MG63 (cell line): Measurements from ENCODE around the gene INVS. TPM values are rescaled to one million over a fixed set of nuclear protein-coding genes. Genes with fewer than 3 reads are reported as not detected.
A peak's percentile ranks its signal among the peaks of the same experiment; 100 is the strongest.
"Not testable (repeated sequence)": the region's sequence is repeated elsewhere in the genome, so short reads cannot be mapped to it uniquely, and the experiment has no call there.

ENCODE experiments used
- DNase-seq: peaks from one replicate; pipeline ENCODE4 v3.0.0-alpha.2; 2020
- H3K27me3 ChIP-seq: fragments of 250-450 bp; sonication (Bioruptor Pico); 2 replicates; pipeline ENCODE4 v1.5.1; 2020; ENCODE audit warnings: mild to moderate bottlenecking, moderate library complexity
- H3K36me3 ChIP-seq: fragments of 250-450 bp; sonication (Bioruptor Pico); 2 replicates; pipeline ENCODE4 v1.5.1; 2020; ENCODE audit warnings: mild to moderate bottlenecking, moderate library complexity
- H3K4me3 ChIP-seq: fragments of 250-450 bp; sonication (Bioruptor Pico); 2 replicates; pipeline ENCODE4 v1.5.1; 2020; ENCODE audit warnings: mild to moderate bottlenecking, moderate library complexity
- H3K9me3 ChIP-seq: fragments of 250-450 bp; sonication (Bioruptor Pico); 2 replicates; pipeline ENCODE4 v1.5.1; 2020; ENCODE audit warnings: mild to moderate bottlenecking, moderate library complexity
- total RNA-seq: library from RNA; depleted of rRNA; stranded (reverse); fragments of >200 nt; shearing (Covaris generic); gene quantifications from 2 replicates; pipeline ENCODE4 v1.2.3, GENCODE V29; 2014; ENCODE audit warnings: low replicate concordance

The INVS gene
- total RNA-seq, 1 experiment from 2014 or later: 14.0 TPM

DNA sequence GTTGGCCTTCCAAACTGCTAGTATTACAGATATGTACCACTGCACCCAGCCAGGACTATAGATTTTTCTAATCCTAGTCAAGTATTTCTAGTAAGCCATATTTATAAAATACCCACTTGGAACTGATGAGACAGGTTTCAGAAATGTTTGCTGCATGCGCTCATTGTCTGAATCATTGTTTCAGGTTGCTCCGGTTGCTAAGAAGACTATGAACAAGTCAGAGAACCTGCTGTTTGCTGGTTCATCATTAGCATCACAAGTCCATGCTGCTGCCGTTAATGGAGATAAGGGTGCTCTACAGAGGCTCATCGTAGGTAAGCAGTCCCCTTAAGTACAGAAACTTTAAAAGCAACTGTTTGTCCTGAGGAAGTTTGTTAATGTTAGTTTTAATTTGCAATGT is 5.3 kb downstream of the INVS start:
- H3K4me3 ChIP-seq: no peak overlapping the region
- no peaks in the 10 kb centered on the region for H3K9me3 ChIP-seq
- H3K27me3 ChIP-seq: no peaks in the 10 kb centered on the region
- peaks cover 40% of the 10 kb centered on the region for H3K36me3 ChIP-seq
- DNase-seq: no peak

DNA sequence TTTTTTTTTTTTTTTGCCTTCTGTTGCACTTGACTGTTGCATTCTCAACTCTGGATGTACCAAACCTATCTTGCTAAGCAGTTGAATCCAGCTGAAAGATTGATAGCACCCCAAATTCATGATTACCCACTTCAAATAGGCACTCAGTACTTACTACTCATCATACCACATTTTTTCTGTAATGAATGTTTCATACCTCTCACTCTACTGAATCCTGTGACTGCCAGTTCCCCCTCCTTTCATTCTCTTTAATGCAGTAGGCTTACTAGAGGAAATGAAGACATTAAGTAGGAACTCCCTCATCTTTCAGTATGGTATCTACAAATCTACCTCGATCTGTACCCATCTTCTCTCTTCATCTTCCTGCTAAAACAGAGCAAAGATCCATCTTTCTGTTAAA is 6.8 kb downstream of the INVS start:
- no peak for DNase-seq
- peaks cover 48% of the 10 kb centered on the region for H3K36me3 ChIP-seq
- no peak overlapping the region for H3K4me3 ChIP-seq
- no peaks in the 10 kb centered on the region for H3K27me3 ChIP-seq
- no peaks in the 10 kb centered on the region for H3K9me3 ChIP-seq

DNA sequence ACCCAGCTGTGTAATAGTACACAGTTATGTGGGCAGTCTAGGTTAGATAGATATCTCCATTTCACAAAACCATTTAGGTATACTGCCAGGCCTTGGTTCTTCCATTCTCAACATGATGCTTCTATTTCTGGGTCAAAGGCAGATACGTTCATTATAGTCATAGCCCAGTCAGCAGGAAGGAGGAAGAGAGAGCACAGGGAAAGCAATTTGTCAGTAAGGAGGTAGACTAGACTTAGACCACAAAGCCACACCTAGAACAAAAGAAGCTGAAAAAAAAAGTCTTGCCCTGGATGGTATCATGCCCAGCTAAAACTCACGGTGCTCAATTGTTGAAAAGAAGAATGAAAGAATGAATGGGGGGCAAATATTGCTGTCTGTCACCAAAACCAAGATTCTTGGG is 7.6 kb downstream of the INVS start:
- DNase-seq: no peak
- Histone ChIP-seq H3K9me3 (no peaks in the 10 kb centered on the region), H3K36me3 (peaks cover 46% of the 10 kb centered on the region), H3K4me3 (no peak overlapping the region), H3K27me3 (no peaks in the 10 kb centered on the region)

- Histone ChIP-seq H3K36me3 (peaks cover 54% of the 10 kb centered on the region), H3K4me3 (no peak overlapping the region), H3K9me3 (no peaks in the 10 kb centered on the region), H3K27me3 (no peaks in the 10 kb centered on the region)
- DNase-seq: no peak
These were observed 9.5 kb downstream of the INVS start for GRCh38 chr9:100108559-100108958.

- no peaks in the 10 kb centered on the region for H3K27me3 ChIP-seq
- DNase-seq: peak; percentile 92
- peaks cover 35% of the 10 kb centered on the region for H3K36me3 ChIP-seq
- H3K4me3 ChIP-seq: no peak overlapping the region
- H3K9me3 ChIP-seq: no peaks in the 10 kb centered on the region
These were observed 12.2 kb downstream of the INVS start for GRCh38 chr9:100111235-100111634.

DNA sequence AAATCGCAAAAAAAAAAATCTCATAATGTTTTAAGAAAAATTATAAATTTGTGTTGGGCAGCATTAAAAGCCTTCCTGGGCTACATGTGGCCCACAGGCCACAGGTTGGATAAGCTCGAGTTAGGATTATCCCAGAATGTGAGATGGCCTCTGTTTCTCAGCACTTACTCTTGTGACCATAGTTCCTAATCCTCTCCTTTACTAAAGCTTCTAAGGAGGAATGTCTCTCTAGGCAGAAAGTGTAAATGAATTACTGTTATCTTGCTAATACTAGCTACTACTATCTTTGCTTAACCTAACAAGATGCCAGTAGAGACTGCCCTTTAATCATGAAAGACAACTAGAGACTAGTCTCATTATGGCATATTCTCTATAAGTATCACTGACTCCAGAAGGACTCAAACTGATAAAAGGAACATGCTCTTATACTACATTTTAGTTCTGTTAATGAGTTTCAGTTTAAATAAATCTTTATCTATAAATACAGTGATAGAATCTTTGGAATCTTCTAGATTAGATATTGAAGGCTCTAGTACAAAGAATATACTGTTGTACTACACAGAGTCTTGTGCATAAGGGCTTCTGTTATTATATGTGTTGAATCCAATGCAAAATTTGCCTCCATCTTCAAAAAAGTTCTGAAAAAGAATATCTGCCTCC is 13.8 kb downstream of the INVS start:
- no peaks in the 10 kb centered on the region for H3K9me3 ChIP-seq
- no peak for DNase-seq
- H3K27me3 ChIP-seq: no peaks in the 10 kb centered on the region
- H3K4me3 ChIP-seq: no peak overlapping the region
- peaks cover 26% of the 10 kb centered on the region for H3K36me3 ChIP-seq

DNA sequence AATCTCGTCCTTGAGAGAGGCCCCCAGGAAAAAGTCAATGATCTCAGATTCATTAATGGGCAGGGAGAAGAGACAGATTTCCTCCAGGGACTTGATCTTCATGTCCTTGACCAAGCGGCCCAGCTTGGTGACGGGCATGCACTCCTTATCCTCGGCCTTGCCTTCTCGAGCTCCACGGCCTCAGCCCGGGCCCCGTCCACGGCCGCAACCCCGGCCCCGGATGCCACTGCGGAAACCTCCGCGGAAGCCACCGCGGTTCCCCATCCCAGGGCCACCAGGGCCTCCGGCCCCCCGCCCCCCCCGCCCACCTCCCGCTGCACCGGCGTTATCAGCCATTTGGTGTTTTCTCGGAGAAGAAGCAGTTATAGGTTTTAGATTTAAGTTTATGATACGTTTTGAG is 18.3 kb downstream of the INVS start:
- H3K27me3 ChIP-seq: no peaks in the 10 kb centered on the region
- H3K4me3 ChIP-seq: no peak overlapping the region
- H3K36me3 ChIP-seq: peaks cover 3% of the 10 kb centered on the region; the same call in 1 of the 2 replicates
- peaks cover 2% of the 10 kb centered on the region; the same call in 1 of the 2 replicates for H3K9me3 ChIP-seq
- DNase-seq: no peak

DNA sequence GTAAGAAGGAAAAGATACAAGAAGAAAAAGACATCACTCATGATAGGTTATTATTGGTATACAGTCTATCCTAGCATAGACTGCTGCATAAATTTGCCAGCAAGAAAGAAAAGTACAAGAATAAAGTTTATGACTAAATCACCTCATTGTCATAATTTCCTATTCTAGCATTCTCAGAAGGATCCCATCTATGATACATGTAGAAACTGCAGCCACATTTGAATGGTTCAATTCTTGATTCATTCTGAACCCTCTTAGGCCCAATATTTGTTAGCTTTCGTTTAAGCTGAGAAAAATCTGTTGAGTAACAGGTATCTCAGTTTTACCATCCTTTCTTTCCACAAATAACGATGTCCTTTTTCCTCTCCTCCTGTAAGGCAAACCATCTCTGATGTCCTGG is 21.2 kb downstream of the INVS start:
- Histone ChIP-seq H3K9me3 (peaks cover 5% of the 10 kb centered on the region; the same call in 1 of the 2 replicates), H3K4me3 (no peak overlapping the region), H3K27me3 (no peaks in the 10 kb centered on the region), H3K36me3 (peaks cover 9% of the 10 kb centered on the region; the same call in 1 of the 2 replicates)
- DNase-seq: no peak

- Histone ChIP-seq H3K4me3 (no peak overlapping the region), H3K9me3 (peaks cover 5% of the 10 kb centered on the region; the same call in 1 of the 2 replicates), H3K27me3 (no peaks in the 10 kb centered on the region), H3K36me3 (peaks cover 7% of the 10 kb centered on the region; the same call in 1 of the 2 replicates)
- no peak for DNase-seq
These were observed 26.2 kb downstream of the INVS start for GRCh38 chr9:100125236-100125635.

GRCh38 chr9:100125910-100126309 is 26.9 kb downstream of the INVS start:
- no peak for DNase-seq
- H3K27me3 ChIP-seq: no peaks in the 10 kb centered on the region
- peaks cover 6% of the 10 kb centered on the region; the same call in 1 of the 2 replicates for H3K36me3 ChIP-seq
- peaks cover 5% of the 10 kb centered on the region; the same call in 1 of the 2 replicates for H3K9me3 ChIP-seq
- no peak overlapping the region for H3K4me3 ChIP-seq

DNA sequence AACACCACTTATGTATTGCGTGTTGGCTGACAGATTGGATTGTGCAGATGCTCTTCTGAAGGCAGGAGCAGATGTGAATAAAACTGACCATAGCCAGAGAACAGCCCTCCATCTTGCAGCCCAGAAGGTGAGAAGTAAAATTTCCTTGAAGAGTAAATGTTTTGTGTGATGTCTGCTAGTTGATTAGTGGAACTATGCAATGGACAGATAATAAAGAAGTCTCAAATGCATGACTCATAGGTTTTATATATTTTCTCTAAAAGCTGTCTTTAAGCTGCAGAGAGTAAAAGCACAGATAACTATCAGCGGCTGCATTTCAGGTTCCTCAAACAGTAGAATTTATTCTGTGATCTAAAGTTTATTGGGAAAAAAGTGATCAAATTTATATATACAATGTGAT is 27.4 kb downstream of the INVS start:
- peaks cover 6% of the 10 kb centered on the region; the same call in 1 of the 2 replicates for H3K36me3 ChIP-seq
- no peak overlapping the region for H3K4me3 ChIP-seq
- H3K9me3 ChIP-seq: peaks cover 5% of the 10 kb centered on the region; the same call in 1 of the 2 replicates
- no peak for DNase-seq
- H3K27me3 ChIP-seq: no peaks in the 10 kb centered on the region

GRCh38 chr9:100129772-100130171 is 30.7 kb downstream of the INVS start:
- Histone ChIP-seq H3K27me3 (no peaks in the 10 kb centered on the region), H3K36me3 (peaks cover 8% of the 10 kb centered on the region), H3K4me3 (no peak overlapping the region), H3K9me3 (no peaks in the 10 kb centered on the region)
- DNase-seq: no peak

GRCh38 chr9:100131216-100131615 is 32.2 kb downstream of the INVS start:
- H3K9me3 ChIP-seq: no peaks in the 10 kb centered on the region
- peaks cover 8% of the 10 kb centered on the region for H3K36me3 ChIP-seq
- no peak overlapping the region for H3K4me3 ChIP-seq
- no peaks in the 10 kb centered on the region for H3K27me3 ChIP-seq
- no peak for DNase-seq

GRCh38 chr9:100131875-100132430 is 32.9 kb downstream of the INVS start:
- no peaks in the 10 kb centered on the region for H3K9me3 ChIP-seq
- DNase-seq: no peak
- peaks cover 8% of the 10 kb centered on the region for H3K36me3 ChIP-seq
- H3K4me3 ChIP-seq: no peak overlapping the region
- no peaks in the 10 kb centered on the region for H3K27me3 ChIP-seq

DNA sequence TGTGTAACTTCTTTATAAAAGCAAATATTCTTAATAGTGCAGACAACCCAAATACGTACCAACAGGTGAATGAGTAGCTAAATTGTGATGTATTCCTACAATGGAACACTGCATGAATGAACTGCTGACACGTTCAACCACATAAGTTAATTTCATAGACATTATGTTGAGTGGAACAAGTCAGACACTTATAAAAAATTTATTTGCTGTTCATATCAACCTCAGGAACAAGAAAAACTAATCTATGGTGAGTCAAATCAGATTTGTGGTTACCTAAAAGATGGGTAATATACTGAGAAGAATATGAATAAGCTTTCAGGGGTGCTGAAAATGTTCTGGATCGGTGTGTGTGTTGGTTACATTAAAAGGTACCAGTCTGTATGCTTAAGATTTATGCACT is 35.7 kb downstream of the INVS start:
- no peak overlapping the region for H3K4me3 ChIP-seq
- DNase-seq: no peak
- no peaks in the 10 kb centered on the region for H3K9me3 ChIP-seq
- H3K36me3 ChIP-seq: peaks cover 8% of the 10 kb centered on the region
- H3K27me3 ChIP-seq: no peaks in the 10 kb centered on the region

- not testable (repeated sequence) for H3K27me3 ChIP-seq, DNase-seq, H3K36me3 ChIP-seq, H3K4me3 ChIP-seq, H3K9me3 ChIP-seq
These were observed 37.8 kb downstream of the INVS start for GRCh38 chr9:100136799-100137198.

- not testable (repeated sequence) for H3K9me3 ChIP-seq, DNase-seq, H3K4me3 ChIP-seq, H3K36me3 ChIP-seq, H3K27me3 ChIP-seq
These were observed 41.3 kb downstream of the INVS start for GRCh38 chr9:100140303-100140702.

GRCh38 chr9:100141862-100142261 is 42.8 kb downstream of the INVS start:
- not testable (repeated sequence) for H3K27me3 ChIP-seq, DNase-seq, H3K4me3 ChIP-seq, H3K9me3 ChIP-seq, H3K36me3 ChIP-seq
